Cardiac atrium fibroblast (primary cell): ENCODE measurements around the gene LRTM2. TPM values are rescaled to one million over a fixed set of nuclear protein-coding genes. Genes with fewer than 3 reads are reported as not detected.

Source experiments
- total RNA-seq: library from RNA; depleted of rRNA; stranded (reverse); fragments of >200 nt; gene quantifications from 2 replicates; pipeline ENCODE4 v1.2.3, GENCODE V29; 2015

The LRTM2 gene
- not detected in 2 replicates for total RNA-seq

DNA sequence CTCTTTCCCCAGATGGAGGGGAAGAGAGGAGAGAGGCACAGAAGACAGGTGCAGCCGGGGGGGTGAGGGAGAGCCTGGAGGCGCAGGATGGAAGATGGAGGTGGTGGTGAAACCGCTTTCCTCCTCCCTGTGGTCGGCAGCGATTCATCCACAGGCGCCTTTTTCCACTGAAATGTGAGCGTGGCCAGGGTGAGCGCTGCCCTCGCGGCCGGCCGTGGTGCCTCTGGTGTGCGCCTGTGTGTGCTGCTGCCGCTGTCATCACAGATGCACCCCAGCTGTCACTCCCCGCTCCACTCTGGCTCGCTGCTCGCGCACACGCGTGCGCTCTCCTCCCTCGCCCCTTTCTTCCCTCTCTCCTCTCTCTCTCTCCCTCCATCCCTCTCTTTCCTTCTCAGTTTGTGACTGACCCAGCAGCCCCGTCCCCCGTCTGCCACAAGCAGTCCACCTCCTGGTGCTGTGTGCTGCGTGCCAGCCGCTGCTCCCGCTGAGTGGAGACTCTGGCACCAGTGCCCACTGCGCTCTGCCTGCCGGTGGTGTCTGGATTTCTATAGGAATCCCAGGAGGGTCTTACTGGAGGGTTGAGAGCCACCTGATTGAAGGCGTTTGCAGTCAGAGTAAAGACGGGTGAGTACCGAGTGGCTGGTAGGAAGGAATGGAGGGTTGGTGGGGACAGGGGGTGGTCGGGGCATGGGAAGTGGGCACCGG, at the start of gene LRTM2:
LRTM2 (plus strand) TSS at position 375 of the 705 bp plus-strand sequence. CDS start 7,584 bp downstream, outside the sequence.

Other genes with a start within 250 kb of the LRTM2 start
- 11.6 and 13.3 TPM in 2 replicates for gene FBXL14, start 226.0 kb upstream of the LRTM2 start, total RNA-seq
- gene WNT5B, start 191.3 kb upstream of the LRTM2 start, total RNA-seq: 7.6 and 8.9 TPM in 2 replicates
- 27.1 and 33.7 TPM in 2 replicates for gene ADIPOR2, start 129.5 kb upstream of the LRTM2 start, total RNA-seq
- not detected in 2 replicates for gene CACNA2D4, start 98.1 kb downstream of the LRTM2 start, total RNA-seq
- 8.7 and 12.2 TPM in 2 replicates for gene DCP1B, start 183.9 kb downstream of the LRTM2 start, total RNA-seq
- gene CACNA1C, start 232.4 kb downstream of the LRTM2 start, total RNA-seq: under 0.01 and 0.16 TPM in 2 replicates